B cell (primary cell): Measurements from ENCODE around the gene RARB. TPM values are rescaled to one million over a fixed set of nuclear protein-coding genes. Genes with fewer than 3 reads are reported as not detected.

ENCODE experiments used
- ATAC-seq: fragments of 200-7000 bp; cut with Tn5 transposase; one replicate; pipeline ENCODE4 v1.10.0; 2021; ENCODE audit warnings: low read depth, mild to moderate bottlenecking, moderate number of reproducible peaks, moderate library complexity
- CTCF ChIA-PET: fragments of 350-600 bp; sonication (Branson Sonifier 250); formaldehyde crosslinking; loops from one replicate; lab custom pipeline; 2021; ENCODE audit warnings: antibody characterized with exemption, inconsistent platforms; lab: Charles Lee
- POLR2A ChIA-PET: fragments of 350-600 bp; sonication (Branson Sonifier 250); formaldehyde crosslinking; loops from one replicate; lab custom pipeline; 2021; ENCODE audit warnings: antibody characterized with exemption; lab: Charles Lee
- DNase-seq: peaks from one replicate; pipeline ENCODE4 v3.0.0; 2013
- H2AFZ ChIP-seq: 2 replicates; pipeline ENCODE4 v1.6.1; 2012; ENCODE audit warnings: mild to moderate bottlenecking, low read depth, low read length; ENCODE audit not compliant: insufficient read depth, poor library complexity, severe bottlenecking
- H3K27ac ChIP-seq, 2 donors: 1 replicate in 1 of 2; 2 replicates in 1 of 2; pipeline ENCODE4 v1.5.1; 2012 to 2013; ENCODE audit warnings: low read length in 2 of 2, mild to moderate bottlenecking in 2 of 2, moderate library complexity in 1 of 2
- H3K27me3 ChIP-seq, 4 experiments: fragments of 200-600 bp in 1 of 4; sonication (generic) in 1 of 4; replicated peaks in 1 of 4; 1 replicate in 2 of 4; 2 replicates in 2 of 4; pipeline versions ENCODE4 v1.6.1 to v1.7.0; 2013 to 2016; ENCODE audit warnings: low read length in 3 of 4, mild to moderate bottlenecking in 2 of 4, mixed read lengths in 1 of 4, moderate library complexity in 1 of 4; ENCODE audit not compliant: insufficient read depth in 4 of 4, control insufficient read depth in 3 of 4; ENCODE audit errors: control extremely low read depth in 1 of 4
- H3K36me3 ChIP-seq, 2 experiments: replicated peaks in 1 of 2; 1 replicate in 1 of 2; 2 replicates in 1 of 2; pipeline versions ENCODE4 v1.6.1 to v1.7.1; 2013; ENCODE audit warnings: low read length in 1 of 2; ENCODE audit not compliant: insufficient read depth in 2 of 2, control insufficient read depth in 1 of 2; ENCODE audit errors: control extremely low read depth in 1 of 2, extremely low read depth in 1 of 2
- H3K4me1 ChIP-seq, 2 donors: fragments of 200-600 bp in 1 of 2; sonication (generic) in 1 of 2; 1 replicate in 1 of 2; 2 replicates in 1 of 2; pipeline versions ENCODE4 v1.5.1 to v1.6.1; 2013 to 2017; ENCODE audit warnings: low read length in 2 of 2; ENCODE audit not compliant: control insufficient read depth in 2 of 2, insufficient read depth in 2 of 2
- H3K4me2 ChIP-seq: replicated peaks from 2 replicates; pipeline ENCODE3; 2012; ENCODE audit warnings: mild to moderate bottlenecking, low read depth, low read length; ENCODE audit not compliant: poor library complexity, severe bottlenecking
- H3K4me3 ChIP-seq, 5 experiments: fragments of 200-600 bp in 1 of 5; sonication (generic) in 1 of 5; 1 replicate in 3 of 5; 2 replicates in 2 of 5; pipeline versions ENCODE4 v1.5.1 to v1.7.0; 2011 to 2016; ENCODE audit warnings: low read length in 4 of 5, mild to moderate bottlenecking in 4 of 5, low read depth in 2 of 5, control low read depth in 1 of 5, moderate library complexity in 1 of 5; ENCODE audit not compliant: insufficient read depth in 1 of 5; ENCODE audit errors: control extremely low read depth in 1 of 5, extremely low read depth in 1 of 5
- H3K79me2 ChIP-seq: fragments of 200-600 bp; sonication (generic); one replicate; pipeline ENCODE4 v1.6.0; 2016; ENCODE audit warnings: low read length; ENCODE audit not compliant: control insufficient read depth, insufficient read depth
- H3K9ac ChIP-seq: fragments of 200-600 bp; sonication (generic); 2 replicates; pipeline ENCODE4 v1.6.1; 2017; ENCODE audit warnings: mild to moderate bottlenecking, low read length, moderate library complexity
- H3K9me3 ChIP-seq, 3 donors: one replicate each; pipeline versions ENCODE4 v1.6.1 to v1.7.1; 2013; ENCODE audit warnings: low read length in 2 of 3; ENCODE audit not compliant: control insufficient read depth in 2 of 3, insufficient read depth in 1 of 3; ENCODE audit errors: control extremely low read depth in 1 of 3
- H4K20me1 ChIP-seq: 2 replicates; pipeline ENCODE4 v1.6.0; 2012; ENCODE audit warnings: mild to moderate bottlenecking, low read length; ENCODE audit not compliant: insufficient read depth, control insufficient read depth, poor library complexity, severe bottlenecking
- H3K27ac Mint-ChIP-seq: one replicate; pipeline ENCODE4 v1.8.0; 2021; ENCODE audit warnings: mixed read lengths
- H3K27me3 Mint-ChIP-seq: one replicate; pipeline ENCODE4 v1.8.0; 2021; ENCODE audit warnings: mixed read lengths
- H3K4me1 Mint-ChIP-seq: one replicate; pipeline ENCODE4 v1.8.0; 2021; ENCODE audit warnings: mixed read lengths
- H3K4me3 Mint-ChIP-seq: one replicate; pipeline ENCODE4 v1.8.0; 2021; ENCODE audit warnings: mixed read lengths
- H3K9me3 Mint-ChIP-seq: one replicate; pipeline ENCODE4 v1.8.0; 2022; ENCODE audit warnings: mixed read lengths; ENCODE audit not compliant: insufficient read depth
- CTCF ChIP-seq: fragments of 200-600 bp; IDR thresholded peaks from one replicate; pipeline ENCODE4 v1.8.0; 2022; ENCODE audit warnings: antibody characterized with exemption, mild to moderate bottlenecking
- EZH2 ChIP-seq: IDR thresholded peaks from 2 replicates; pipeline ENCODE4 v1.6.1; 2012; ENCODE audit warnings: borderline replicate concordance, low read depth, mild to moderate bottlenecking, moderate library complexity, low read length; ENCODE audit not compliant: insufficient read depth, poor library complexity, severe bottlenecking
- WGBS: methylation state at CpG from one replicate; pipeline ENCODE4 v1.1.5; 2013; ENCODE audit warnings: missing lambda C conversion rate; ENCODE audit not compliant: insufficient coverage; 5-methylcytosine and 5-hydroxymethylcytosine counted together
- intact Hi-C: fragments of 100-400 bp; cut with micrococcal nuclease; formaldehyde crosslinking; loops from one replicate; pipeline ENCODE4 v1.10.0; 2022
- polyA plus RNA-seq: library from polyadenylated mRNA; depleted of rRNA; stranded (reverse); fragments of >200 nt; gene quantifications from 2 replicates; pipeline ENCODE4 v1.2.3, GENCODE V29; 2012
- total RNA-seq, 2 donors: library from RNA; stranded (reverse); fragments of 120-200 nt in 1 of 2; gene quantifications; 1 replicate in 1 of 2; 2 replicates in 1 of 2; pipeline versions ENCODE4 v1.2.3 to v1.2.4, GENCODE V29; 2013 to 2022

The RARB gene
- total and polyA plus RNA-seq, 2 donors (not counting 1 experiment from before 2014, with no cell fraction given): not detected

DNA sequence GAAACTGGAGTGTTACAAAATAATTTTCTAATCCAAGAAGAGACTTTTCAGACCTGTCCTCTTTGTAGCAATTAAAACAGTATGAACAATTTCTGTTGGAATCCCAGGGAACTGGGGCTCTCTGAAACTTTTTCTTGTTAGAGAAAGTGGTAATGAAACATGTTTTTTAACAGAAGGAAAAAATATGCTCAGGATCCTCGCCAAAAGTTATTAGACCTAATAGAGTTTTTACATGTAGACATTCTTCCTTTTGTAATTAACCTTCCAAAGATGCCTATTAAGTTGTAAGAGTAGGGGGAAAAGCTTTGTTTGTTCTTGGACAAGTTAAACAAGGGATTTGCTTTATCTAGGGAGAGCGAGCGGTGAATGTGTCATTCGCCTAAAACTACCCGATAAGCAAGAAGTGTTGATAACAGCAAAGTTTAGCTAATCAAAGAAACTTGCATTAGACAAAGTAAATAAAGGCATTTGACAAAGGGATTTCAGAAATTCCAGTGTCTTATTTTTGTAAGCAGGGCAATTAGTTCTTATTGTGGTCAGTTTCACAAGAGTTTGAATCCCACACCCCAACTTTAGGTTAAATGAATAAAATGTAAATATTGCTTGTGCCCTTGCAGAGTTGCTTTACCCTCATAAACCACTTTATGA lies 2.3 kb downstream of the RARB start:
- Histone ChIP-seq H3K9ac (no peak overlapping the region), H4K20me1 (no peaks in the 10 kb centered on the region), H3K9me3 (no peaks in the 10 kb centered on the region), H3K27me3 (peaks cover 0 to 23% (median 14%) of the 10 kb centered on the region in 4 experiments), H3K27ac (no peak overlapping the region), H3K79me2 (no peaks in the 10 kb centered on the region), H3K36me3 (no peaks in the 10 kb centered on the region), H3K4me3 (no peak overlapping the region), H3K4me1 (no peaks in the 10 kb centered on the region), H3K4me2 (no peak overlapping the region), H2AFZ (no peak overlapping the region)
- Mint-ChIP-seq H3K27ac (no peak overlapping the region), H3K4me1 (peaks cover 3% of the 10 kb centered on the region), H3K9me3 (no peaks in the 10 kb centered on the region), H3K4me3 (no peak overlapping the region), H3K27me3 (peaks cover 36% of the 10 kb centered on the region)
- DNase-seq: no peak
- no peak for ATAC-seq
- ChIA-PET POLR2A (no interaction called here), CTCF (no interaction called here)
- WGBS: 100% methylated on average over 1 of the region's 5 CpGs
- intact Hi-C loops: no loop called here
- TF ChIP-seq CTCF (no peak), EZH2 (no peak)

- Histone ChIP-seq H3K9me3 (no peaks in the 10 kb centered on the region), H3K27me3 (peaks cover 0 to 23% (median 14%) of the 10 kb centered on the region in 4 experiments), H2AFZ (no peak overlapping the region), H3K4me2 (no peak overlapping the region), H3K4me1 (no peaks in the 10 kb centered on the region), H4K20me1 (no peaks in the 10 kb centered on the region), H3K36me3 (no peaks in the 10 kb centered on the region), H3K79me2 (no peaks in the 10 kb centered on the region), H3K9ac (no peak overlapping the region), H3K4me3 (no peak overlapping the region), H3K27ac (no peak overlapping the region)
- intact Hi-C loops: no loop called here
- no peak for ATAC-seq
- Mint-ChIP-seq H3K27me3 (peaks cover 36% of the 10 kb centered on the region), H3K4me1 (peaks cover 3% of the 10 kb centered on the region), H3K9me3 (no peaks in the 10 kb centered on the region), H3K4me3 (no peak overlapping the region), H3K27ac (no peak overlapping the region)
- 100% methylated on average over 1 of the region's 6 CpGs for WGBS
- no peak for DNase-seq
- ChIA-PET POLR2A (no interaction called here), CTCF (no interaction called here)
- no peak for TF ChIP-seq CTCF
- no peak for TF ChIP-seq EZH2
Measured at GRCh38 chr3:25430935-25431770, 3.1 kb downstream of the RARB start.
